Stimulated activated naive CD8-positive, alpha-beta T cell treated with anti-CD3 and anti-CD28 coated beads, Interleukin-15, Interleukin-2, amounts not matched to agents 100 ng/mL and 50 ng/mL, for 24 hours (primary cell): ENCODE results near the gene PCDHA7.
"Not testable (repeated sequence)": the region's sequence is repeated elsewhere in the genome, so short reads cannot be mapped to it uniquely, and the experiment has no call there.

Source experiments
- H3K27ac Mint-ChIP-seq: one replicate; pipeline ENCODE4 v1.8.0; 2021; ENCODE audit warnings: mild to moderate bottlenecking, mixed read lengths
- H3K27me3 Mint-ChIP-seq: one replicate; pipeline ENCODE4 v1.8.0; 2021; ENCODE audit warnings: mixed read lengths
- H3K36me3 Mint-ChIP-seq: one replicate; pipeline ENCODE4 v1.8.0; 2021; ENCODE audit warnings: low read depth, mixed read lengths
- H3K4me1 Mint-ChIP-seq: one replicate; pipeline ENCODE4 v1.8.0; 2021; ENCODE audit warnings: low read depth, mixed read lengths
- H3K4me3 Mint-ChIP-seq: one replicate; pipeline ENCODE4 v1.8.0; 2021; ENCODE audit warnings: mild to moderate bottlenecking, mixed read lengths
- H3K9me3 Mint-ChIP-seq: one replicate; pipeline ENCODE4 v1.8.0; 2021; ENCODE audit warnings: mixed read lengths

The PCDHA7 gene

GRCh38 chr5:140806834-140807775 lies 27.0 kb upstream of the PCDHA7 start, which contains the start of gene PCDHA4:
TSS of gene PCDHA4 (plus strand) at chr5:140807068.
- H3K27ac Mint-ChIP-seq = no peak within 1 kb of the TSS
- no peak within 1 kb of the TSS for H3K4me3 Mint-ChIP-seq
- H3K27me3 Mint-ChIP-seq = peaks cover 37% of the 10 kb centered on the region
- H3K4me1 Mint-ChIP-seq = no peaks in the 10 kb centered on the region
- peaks cover 28% of the 10 kb centered on the region for H3K9me3 Mint-ChIP-seq
- H3K36me3 Mint-ChIP-seq = peaks cover 5% of the 10 kb centered on the region

- not testable (repeated sequence) for H3K36me3 Mint-ChIP-seq
These were observed 25.7 kb upstream of the PCDHA7 start for GRCh38 chr5:140808241-140808888.

GRCh38 chr5:140808889-140809291 lies 25.2 kb upstream of the PCDHA7 start:
- H3K4me1 Mint-ChIP-seq = no peaks in the 10 kb centered on the region
- peaks cover 31% of the 10 kb centered on the region for H3K27me3 Mint-ChIP-seq
- peaks cover 30% of the 10 kb centered on the region for H3K9me3 Mint-ChIP-seq
- H3K4me3 Mint-ChIP-seq = no peak overlapping the region
- no peak overlapping the region for H3K27ac Mint-ChIP-seq
- H3K36me3 Mint-ChIP-seq = peaks cover 4% of the 10 kb centered on the region

More at GRCh38 chr5:140808241-140808888, 25.7 kb upstream of the PCDHA7 start:
- H3K27ac Mint-ChIP-seq, H3K4me1 Mint-ChIP-seq, H3K4me3 Mint-ChIP-seq: not testable (repeated sequence)
- H3K27me3 Mint-ChIP-seq = peaks cover 36% of the 10 kb centered on the region
- peaks cover 32% of the 10 kb centered on the region for H3K9me3 Mint-ChIP-seq

- Mint-ChIP-seq H3K4me3 (no peak within 1 kb of the TSS), H3K36me3 (peaks cover 4% of the 10 kb centered on the region), H3K4me1 (no peaks in the 10 kb centered on the region), H3K27ac (no peak within 1 kb of the TSS), H3K9me3 (peaks cover 8% of the 10 kb centered on the region), H3K27me3 (peaks cover 12% of the 10 kb centered on the region)
These were observed 12.4 kb upstream of the PCDHA7 start, which contains the start of gene PCDHA5 for GRCh38 chr5:140821375-140822280. TSS of gene PCDHA5 (plus strand) at chr5:140821613.

- Mint-ChIP-seq H3K27ac (no peak overlapping the region), H3K9me3 (peaks cover 14% of the 10 kb centered on the region)
These were observed 11.8 kb upstream of the PCDHA7 start for GRCh38 chr5:140822281-140822629.

GRCh38 chr5:140822969-140823368 lies 11.1 kb upstream of the PCDHA7 start:
- H3K9me3 Mint-ChIP-seq = peaks cover 18% of the 10 kb centered on the region
- not testable (repeated sequence) for H3K27ac Mint-ChIP-seq, H3K4me3 Mint-ChIP-seq, H3K36me3 Mint-ChIP-seq, H3K4me1 Mint-ChIP-seq
- peaks cover 25% of the 10 kb centered on the region for H3K27me3 Mint-ChIP-seq

More at GRCh38 chr5:140822281-140822629, 11.8 kb upstream of the PCDHA7 start:
- Mint-ChIP-seq H3K4me1 (no peaks in the 10 kb centered on the region), H3K4me3 (no peak overlapping the region), H3K27me3 (peaks cover 18% of the 10 kb centered on the region), H3K36me3 (peaks cover 4% of the 10 kb centered on the region)

- Mint-ChIP-seq H3K27me3 (peaks cover 30% of the 10 kb centered on the region), H3K36me3 (peaks cover 6% of the 10 kb centered on the region), H3K27ac (no peak overlapping the region), H3K4me3 (no peak overlapping the region), H3K9me3 (peaks cover 20% of the 10 kb centered on the region), H3K4me1 (no peaks in the 10 kb centered on the region)
These were observed 10.6 kb upstream of the PCDHA7 start for GRCh38 chr5:140823475-140823874.

- Mint-ChIP-seq H3K4me1 (no peaks in the 10 kb centered on the region), H3K27ac (no peak within 1 kb of the TSS), H3K36me3 (peaks cover 9% of the 10 kb centered on the region), H3K27me3 (peaks cover 55% of the 10 kb centered on the region), H3K4me3 (no peak within 1 kb of the TSS), H3K9me3 (peaks cover 35% of the 10 kb centered on the region)
These were observed 6.2 kb upstream of the PCDHA7 start, which contains the start of gene PCDHA6 for GRCh38 chr5:140827704-140828361. TSS of gene PCDHA6 (plus strand) at chr5:140827960. CDS start at chr5:140828092, 132 bp downstream.

- Mint-ChIP-seq H3K27me3 (peaks cover 58% of the 10 kb centered on the region), H3K36me3 (peaks cover 13% of the 10 kb centered on the region), H3K27ac (no peak overlapping the region), H3K4me1 (no peaks in the 10 kb centered on the region), H3K4me3 (no peak overlapping the region), H3K9me3 (peaks cover 38% of the 10 kb centered on the region)
These were observed 5.7 kb upstream of the PCDHA7 start for GRCh38 chr5:140828362-140828737.

- not testable (repeated sequence) for H3K4me1 Mint-ChIP-seq, H3K27ac Mint-ChIP-seq, H3K4me3 Mint-ChIP-seq
- peaks cover 66% of the 10 kb centered on the region for H3K27me3 Mint-ChIP-seq
- H3K36me3 Mint-ChIP-seq = peaks cover 16% of the 10 kb centered on the region
- peaks cover 42% of the 10 kb centered on the region for H3K9me3 Mint-ChIP-seq
These were observed 4.3 kb upstream of the PCDHA7 start for GRCh38 chr5:140829511-140830501.

GRCh38 chr5:140834439-140835008 lies 455 bp downstream of the PCDHA7 start:
- H3K27me3 Mint-ChIP-seq = peaks cover 40% of the 10 kb centered on the region

GRCh38 chr5:140835622-140836510 lies 1.8 kb downstream of the PCDHA7 start:
- H3K36me3 Mint-ChIP-seq = peaks cover 11% of the 10 kb centered on the region
- H3K4me3 Mint-ChIP-seq = no peak overlapping the region
- H3K4me1 Mint-ChIP-seq = no peaks in the 10 kb centered on the region
- H3K27me3 Mint-ChIP-seq = peaks cover 47% of the 10 kb centered on the region
- no peak overlapping the region for H3K27ac Mint-ChIP-seq
- peaks cover 25% of the 10 kb centered on the region for H3K9me3 Mint-ChIP-seq

More at GRCh38 chr5:140834439-140835008, 455 bp downstream of the PCDHA7 start:
- not testable (repeated sequence) for H3K4me1 Mint-ChIP-seq, H3K27ac Mint-ChIP-seq, H3K4me3 Mint-ChIP-seq
- H3K9me3 Mint-ChIP-seq = peaks cover 20% of the 10 kb centered on the region
- H3K36me3 Mint-ChIP-seq = peaks cover 11% of the 10 kb centered on the region
